BLaER1 treated with 17β-estradiol and CSF1 and Interleukin-3, amounts not matched to agents 10 nM and 100 nM (cell line): Measurements from ENCODE around the gene TPRA1.
"Not testable (repeated sequence)": the region's sequence is repeated elsewhere in the genome, so short reads cannot be mapped to it uniquely, and the experiment has no call there.

Source experiments
- H3K27ac ChIP-seq, 11 experiments: shearing (Covaris generic); formaldehyde crosslinking; 2 replicates each; pipeline ENCODE4 v1.8.1; 2022
- H3K27me3 ChIP-seq, 11 experiments: shearing (Covaris generic); formaldehyde crosslinking; 2 replicates each; pipeline ENCODE4 v1.8.1; 2022
- H3K36me3 ChIP-seq, 11 experiments: shearing (Covaris generic); formaldehyde crosslinking; 2 replicates each; pipeline ENCODE4 v1.8.1; 2022
- H3K4me1 ChIP-seq, 10 experiments: shearing (Covaris generic); formaldehyde crosslinking; 2 replicates each; pipeline ENCODE4 v1.8.1; 2022
- H3K4me2 ChIP-seq, 11 experiments: shearing (Covaris generic); formaldehyde crosslinking; 2 replicates each; pipeline ENCODE4 v1.8.1; 2022
- H3K4me3 ChIP-seq, 10 experiments: shearing (Covaris generic); formaldehyde crosslinking; 2 replicates each; pipeline ENCODE4 v1.8.1; 2022
- H3K9ac ChIP-seq, 11 experiments: shearing (Covaris generic); formaldehyde crosslinking; 2 replicates each; pipeline ENCODE4 v1.8.1; 2022
- H3K9me3 ChIP-seq, 11 experiments: shearing (Covaris generic); formaldehyde crosslinking; replicated peaks in 1 of 11; 2 replicates each; pipeline ENCODE4 v1.8.1; 2022
- H4K20me1 ChIP-seq, 11 experiments: shearing (Covaris generic); formaldehyde crosslinking; 2 replicates each; pipeline ENCODE4 v1.8.1; 2022
- Cebpa-rat ChIP-seq, 11 experiments: shearing (Covaris generic); IDR thresholded peaks; 2 replicates each; pipeline ENCODE4 v1.8.1; 2022

Gene TPRA1

GRCh38 chr3:127531821-127532220 lies 58.7 kb downstream of the TPRA1 start:
- Histone ChIP-seq H4K20me1 (peaks cover 0 to 11% (median 0%) of the 10 kb centered on the region in 11 experiments; a peak in 2 of 22 replicates), H3K27ac (no peak overlapping the region), H3K9me3 (peaks cover 4 to 11% (median 7%) of the 10 kb centered on the region in 11 experiments; a peak in 15 of 22 replicates), H3K4me2 (peak overlapping the region in 4 of 11 experiments; percentile 7 to 75 (median 36); a peak in 3 of 22 replicates), H3K9ac (no peak overlapping the region), H3K27me3 (no peaks in the 10 kb centered on the region), H3K4me1 (peaks cover 38 to 79% (median 59%) of the 10 kb centered on the region in 10 experiments), H3K36me3 (peaks cover 0 to 3% (median 0%) of the 10 kb centered on the region in 11 experiments; a peak in 1 of 22 replicates), H3K4me3 (no peak overlapping the region)
- no peak for TF ChIP-seq Cebpa-rat (IDR thresholded peaks at IDR 0.05)

DNA sequence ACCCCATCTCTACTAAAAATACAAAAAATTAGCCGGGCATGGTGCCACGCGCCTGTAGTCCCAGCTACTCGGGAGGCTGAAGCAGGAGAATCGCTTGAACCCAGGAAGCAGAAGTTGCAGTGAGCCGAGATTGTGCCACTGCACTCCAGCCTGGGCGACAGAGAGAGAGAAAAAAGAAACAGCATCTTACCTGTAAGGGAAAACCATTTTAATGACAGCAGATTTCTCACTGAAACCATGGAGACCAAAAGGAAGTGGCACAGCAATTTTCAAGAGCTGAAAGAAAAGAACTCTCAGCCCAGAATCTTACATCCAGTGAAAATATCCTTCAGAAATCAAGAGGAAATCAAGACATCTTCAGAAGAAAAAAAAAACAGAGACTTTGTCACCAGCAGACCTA lies 59.7 kb downstream of the TPRA1 start:
- not testable (repeated sequence) for H3K36me3 ChIP-seq, H3K9ac ChIP-seq, H3K4me3 ChIP-seq, H4K20me1 ChIP-seq, H3K27ac ChIP-seq, H3K27me3 ChIP-seq
- peak overlapping the region in 8 of 11 experiments; percentile 7 to 81 (median 76); a peak in 13 of 22 replicates for H3K4me2 ChIP-seq
- H3K9me3 ChIP-seq, result peaks cover 4 to 11% (median 7%) of the 10 kb centered on the region in 11 experiments; a peak in 15 of 22 replicates
- H3K4me1 ChIP-seq, result peaks cover 28 to 70% (median 49%) of the 10 kb centered on the region in 10 experiments

- Histone ChIP-seq H3K9me3 (peaks cover 4 to 11% (median 7%) of the 10 kb centered on the region in 11 experiments; a peak in 15 of 22 replicates), H3K4me2 (peak overlapping the region; percentile 63 to 90 (median 77)), H4K20me1 (no peaks in the 10 kb centered on the region; a peak in 2 of 22 replicates), H3K36me3 (peaks cover 0 to 3% (median 0%) of the 10 kb centered on the region in 11 experiments; a peak in 1 of 22 replicates), H3K4me1 (peaks cover 26 to 57% (median 40%) of the 10 kb centered on the region in 10 experiments), H3K27me3 (no peaks in the 10 kb centered on the region), H3K9ac (no peak overlapping the region; a peak in 1 of 22 replicates), H3K27ac (peak overlapping the region in 6 of 11 experiments; percentile 8 to 48 (median 22); a peak in 5 of 22 replicates), H3K4me3 (no peak overlapping the region)
- no peak for TF ChIP-seq Cebpa-rat (IDR thresholded peaks at IDR 0.05)
These were observed 61.0 kb downstream of the TPRA1 start for GRCh38 chr3:127529346-127530188.

DNA sequence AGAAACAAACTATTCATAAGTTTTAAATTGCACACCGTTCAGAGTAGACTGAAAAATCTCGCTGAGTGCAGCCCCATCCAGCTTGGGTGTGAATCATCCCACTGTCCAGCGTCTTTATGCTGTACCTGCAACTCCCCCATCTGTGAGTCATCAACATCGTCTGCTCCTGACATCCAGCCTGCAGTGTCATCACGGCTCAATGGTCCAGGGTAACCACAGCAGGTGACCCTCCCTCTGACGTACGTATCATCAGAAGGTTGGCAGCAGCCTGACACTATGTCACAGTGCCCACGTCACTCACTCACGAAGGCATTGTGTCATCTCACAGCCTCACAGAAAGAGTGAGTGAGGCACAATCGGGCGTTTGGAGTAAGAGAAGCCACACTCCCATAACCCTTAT lies 65.2 kb downstream of the TPRA1 start:
- Histone ChIP-seq H3K9ac (no peak overlapping the region), H3K27ac (no peak overlapping the region), H3K4me2 (no peak overlapping the region), H3K9me3 (peaks cover 12 to 27% (median 19%) of the 10 kb centered on the region in 11 experiments; a peak in 21 of 22 replicates), H4K20me1 (no peaks in the 10 kb centered on the region), H3K4me3 (no peak overlapping the region), H3K27me3 (no peaks in the 10 kb centered on the region), H3K4me1 (peaks cover 17 to 27% (median 19%) of the 10 kb centered on the region in 10 experiments), H3K36me3 (peaks cover 0 to 3% (median 0%) of the 10 kb centered on the region in 11 experiments; a peak in 1 of 22 replicates)
- no peak for TF ChIP-seq Cebpa-rat (IDR thresholded peaks at IDR 0.05)

DNA sequence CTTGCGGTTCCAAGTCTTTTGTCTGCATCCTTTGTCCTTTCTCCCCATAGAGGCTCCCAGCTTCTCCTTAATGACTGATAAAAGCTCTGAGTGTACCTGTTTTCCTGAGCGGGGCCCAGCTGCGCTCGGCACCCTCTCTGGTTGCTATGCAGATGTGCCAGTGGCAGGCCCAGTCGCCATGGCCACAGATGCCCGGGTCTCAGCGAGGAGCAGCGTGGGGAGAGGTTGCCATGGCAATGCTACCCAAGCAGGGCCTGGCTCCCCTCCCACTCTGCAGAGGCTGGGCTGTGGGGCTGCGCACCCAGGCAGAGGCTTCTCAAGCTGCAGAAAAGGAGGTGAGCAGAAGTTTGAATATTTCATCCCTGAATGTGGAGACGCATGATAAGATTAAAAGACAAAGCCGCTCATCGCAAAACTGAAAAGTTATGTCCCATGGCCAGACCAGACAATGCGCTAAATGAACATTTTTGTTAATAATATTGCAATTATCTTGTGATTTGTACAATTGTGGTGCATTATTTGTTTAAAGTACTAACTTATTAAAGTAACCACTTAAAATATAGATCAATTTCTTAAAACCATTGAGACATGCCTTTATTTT lies 66.1 kb downstream of the TPRA1 start:
- Histone ChIP-seq H3K9ac (no peak overlapping the region), H3K4me3 (no peak overlapping the region), H3K27ac (no peak overlapping the region), H3K4me2 (no peak overlapping the region), H3K36me3 (peaks cover 0 to 3% (median 0%) of the 10 kb centered on the region in 11 experiments; a peak in 1 of 22 replicates), H3K9me3 (peaks cover 12 to 27% (median 19%) of the 10 kb centered on the region in 11 experiments; a peak in 21 of 22 replicates), H4K20me1 (no peaks in the 10 kb centered on the region), H3K27me3 (no peaks in the 10 kb centered on the region), H3K4me1 (peaks cover 8 to 17% (median 9%) of the 10 kb centered on the region in 10 experiments)
- TF ChIP-seq Cebpa-rat (IDR thresholded peaks at IDR 0.05), result no peak
